GM23338 (cell line): Measurements from ENCODE around the gene KBTBD12. TPM values are rescaled to one million over a fixed set of nuclear protein-coding genes. Genes with fewer than 3 reads are reported as not detected.

ENCODE experiments used
- ATAC-seq: fragments of 200-7000 bp; cut with Tn5 transposase; 3 replicates; pipeline ENCODE4 v1.9.1; 2020
- DNase-seq: peaks from one replicate; pipeline ENCODE4 v3.0.0-alpha.2; 2015; ENCODE audit warnings: low spot score
- H2AFZ ChIP-seq: fragments of 200-600 bp; sonication (generic); 2 replicates; pipeline ENCODE4 v1.8.0; 2016; ENCODE audit warnings: antibody characterized with exemption, mild to moderate bottlenecking, moderate library complexity
- H3F3A ChIP-seq: fragments of 200-600 bp; sonication (generic); replicated peaks from 2 replicates; pipeline ENCODE4 v1.8.0; 2017; ENCODE audit warnings: antibody characterized with exemption, mixed run types, low read depth
- H3K27ac ChIP-seq: fragments of 200-600 bp; sonication (generic); 2 replicates; pipeline ENCODE4 v1.6.1; 2016; ENCODE audit warnings: low read depth
- H3K27me3 ChIP-seq: fragments of 200-600 bp; sonication (generic); 2 replicates; pipeline ENCODE4 v1.8.0; 2016; ENCODE audit warnings: mild to moderate bottlenecking, mixed run types, moderate library complexity; ENCODE audit not compliant: insufficient read depth
- H3K36me3 ChIP-seq: fragments of 200-600 bp; sonication (generic); 2 replicates; pipeline ENCODE4 v1.8.0; 2016; ENCODE audit warnings: mild to moderate bottlenecking; ENCODE audit not compliant: insufficient read depth
- H3K4me1 ChIP-seq: fragments of 200-600 bp; sonication (generic); 2 replicates; pipeline ENCODE4 v1.8.0; 2016; ENCODE audit warnings: mild to moderate bottlenecking, moderate library complexity; ENCODE audit not compliant: insufficient read depth
- H3K4me2 ChIP-seq: fragments of 200-600 bp; sonication (generic); 2 replicates; pipeline ENCODE4 v1.7.1; 2017; ENCODE audit warnings: mixed run types
- H3K4me3 ChIP-seq: fragments of 200-600 bp; sonication (generic); 2 replicates; pipeline ENCODE4 v1.6.1; 2016; ENCODE audit warnings: mixed run types
- H3K79me2 ChIP-seq: fragments of 200-600 bp; sonication (generic); replicated peaks from 2 replicates; pipeline ENCODE4 v1.8.0; 2017; ENCODE audit warnings: mild to moderate bottlenecking; ENCODE audit not compliant: insufficient read depth
- H3K9me2 ChIP-seq: fragments of 200-600 bp; sonication (generic); 2 replicates; pipeline ENCODE4 v1.8.0; 2017; ENCODE audit not compliant: insufficient read depth
- H4K20me1 ChIP-seq: fragments of 200-600 bp; sonication (generic); replicated peaks from 2 replicates; pipeline ENCODE4 v1.8.0; 2017; ENCODE audit warnings: mild to moderate bottlenecking; ENCODE audit not compliant: insufficient read depth
- H3K27ac Mint-ChIP-seq: 2 replicates; pipeline ENCODE4 v1.8.0; 2020; ENCODE audit warnings: inconsistent platforms, mild to moderate bottlenecking, moderate library complexity, mixed read lengths
- H3K27me3 Mint-ChIP-seq: 3 replicates; pipeline ENCODE4 v1.8.0; 2022; ENCODE audit warnings: low read depth, mild to moderate bottlenecking, moderate library complexity, mixed read lengths, inconsistent platforms; ENCODE audit not compliant: insufficient read depth, poor library complexity
- H3K36me3 Mint-ChIP-seq: 3 replicates; pipeline ENCODE4 v1.8.0; 2021; ENCODE audit warnings: low read depth, mild to moderate bottlenecking, inconsistent platforms, moderate library complexity, mixed read lengths
- H3K4me1 Mint-ChIP-seq: 3 replicates; pipeline ENCODE4 v1.8.0; 2020; ENCODE audit warnings: mild to moderate bottlenecking, inconsistent platforms, mixed read lengths
- H3K4me3 Mint-ChIP-seq: 3 replicates; pipeline ENCODE4 v1.8.0; 2021; ENCODE audit warnings: moderate library complexity, mild to moderate bottlenecking, inconsistent platforms, mixed read lengths
- H3K9me3 Mint-ChIP-seq: 3 replicates; pipeline ENCODE4 v1.8.0; 2020; ENCODE audit warnings: moderate library complexity, mild to moderate bottlenecking, inconsistent platforms, mixed read lengths
- EZH2phosphoT487 ChIP-seq: fragments of 200-600 bp; sonication (generic); IDR thresholded peaks from one replicate; pipeline ENCODE4 v1.8.1; 2018; ENCODE audit warnings: antibody characterized with exemption; ENCODE audit not compliant: unreplicated experiment
- POLR2AphosphoS5 ChIP-seq: IDR thresholded peaks from 2 replicates; pipeline ENCODE4 v1.6.1; 2016; ENCODE audit warnings: antibody characterized with exemption, low read depth
- ZNF331 ChIP-seq: fragments of 250-450 bp; sonication (Bioruptor Pico); IDR thresholded peaks from 2 replicates; pipeline ENCODE4 v1.5.0; 2020; ENCODE audit warnings: low read depth, mild to moderate bottlenecking, moderate library complexity
- long read RNA-seq: library from polyadenylated mRNA; unstranded; transcript quantifications from one replicate; pipeline ENCODE4 v2.0.0, GENCODE V29; 2020; ENCODE audit not compliant: unreplicated experiment
- polyA plus RNA-seq: library from polyadenylated mRNA; unstranded; fragments of >200 nt; fragmentation: Nextera tagmentation; extraction: Ambion mirVana; gene quantifications from 2 replicates; pipeline ENCODE4 v1.2.1, GENCODE V29; 2016
- total RNA-seq: library from RNA; depleted of rRNA; stranded (reverse); fragments of >200 nt; shearing (Covaris generic); gene quantifications from 2 replicates; pipeline ENCODE4 v1.2.3, GENCODE V29; 2014; rRNA removed
- TF ChIP-seq, protein P1 (sequence below): IDR thresholded peaks from one replicate; pipeline ENCODE4 v1.6.1; 2018; ENCODE audit warnings: antibody characterized with exemption; ENCODE audit not compliant: unreplicated experiment
- TF ChIP-seq, protein P2 (sequence below), 2 experiments: fragments of 200-600 bp in 1 of 2; sonication (generic) in 1 of 2; conservative IDR thresholded peaks; 2 replicates each; pipeline versions ENCODE4 v1.5.1 to v1.6.1; 2016 to 2017; ENCODE audit warnings: antibody characterized with exemption in 2 of 2, low read depth in 2 of 2, mild to moderate bottlenecking in 2 of 2, moderate library complexity in 1 of 2
- TF ChIP-seq, protein P3 (sequence below): IDR thresholded peaks from 2 replicates; pipeline ENCODE4 v1.6.1; 2016; ENCODE audit warnings: antibody characterized with exemption

KBTBD12 gene, protein sequence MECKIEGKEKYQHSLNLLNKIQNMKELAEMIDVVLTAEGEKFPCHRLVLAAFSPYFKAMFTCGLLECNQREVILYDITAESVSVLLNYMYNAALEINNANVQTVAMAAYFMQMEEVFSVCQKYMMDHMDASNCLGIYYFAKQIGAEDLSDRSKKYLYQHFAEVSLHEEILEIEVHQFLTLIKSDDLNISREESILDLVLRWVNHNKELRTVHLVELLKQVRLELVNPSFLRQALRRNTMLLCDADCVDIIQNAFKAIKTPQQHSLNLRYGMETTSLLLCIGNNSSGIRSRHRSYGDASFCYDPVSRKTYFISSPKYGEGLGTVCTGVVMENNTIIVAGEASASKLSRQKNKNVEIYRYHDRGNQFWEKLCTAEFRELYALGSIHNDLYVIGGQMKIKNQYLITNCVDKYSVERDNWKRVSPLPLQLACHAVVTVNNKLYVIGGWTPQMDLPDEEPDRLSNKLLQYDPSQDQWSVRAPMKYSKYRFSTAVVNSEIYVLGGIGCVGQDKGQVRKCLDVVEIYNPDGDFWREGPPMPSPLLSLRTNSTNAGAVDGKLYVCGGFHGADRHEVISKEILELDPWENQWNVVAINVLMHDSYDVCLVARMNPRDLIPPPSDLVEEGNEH
- total RNA-seq, result 0.23 and 0.69 TPM in 2 replicates
- 0.53 and 0.73 TPM in 2 replicates for polyA plus RNA-seq
- long read RNA-seq, result 0 reads

DNA sequence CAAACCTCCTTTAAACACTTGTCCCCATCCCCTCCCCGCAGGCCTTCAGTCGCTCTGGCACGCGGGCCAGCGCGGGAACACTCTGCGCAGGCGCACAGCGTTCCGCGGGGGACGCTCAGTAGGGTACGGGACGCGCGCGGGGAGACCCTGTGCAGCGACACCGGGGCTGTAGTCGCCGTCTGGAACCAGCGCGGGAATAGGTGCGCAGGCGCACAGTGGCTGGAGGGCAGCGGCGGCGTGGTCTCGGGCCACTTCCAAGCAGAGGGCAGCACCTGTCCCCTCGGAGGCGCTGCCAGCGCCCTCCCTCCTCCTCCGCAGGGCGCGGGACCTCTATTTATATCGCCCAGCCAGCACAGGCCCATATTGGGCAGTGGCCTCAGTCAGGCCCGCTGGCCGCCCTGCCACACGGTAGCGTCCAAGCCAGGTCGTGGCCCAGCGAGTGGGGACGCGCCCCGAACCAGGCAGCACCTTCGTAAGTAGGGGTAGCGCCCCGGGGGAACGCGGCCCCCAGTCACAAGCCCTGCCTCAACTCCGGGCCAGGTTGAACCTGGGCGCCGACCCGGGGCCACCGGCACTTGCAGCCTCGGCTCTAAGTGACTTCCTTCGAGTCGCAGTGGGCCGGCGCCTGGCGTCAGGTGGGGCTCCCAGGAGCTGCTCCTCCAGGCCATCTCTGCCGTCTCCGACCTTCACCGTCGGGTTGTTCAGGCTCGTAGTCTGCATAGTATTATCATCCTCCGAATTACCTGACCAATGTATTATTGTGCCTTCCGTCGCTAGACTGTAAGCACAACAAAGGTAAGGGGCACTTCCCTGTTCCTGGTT is at the start of gene KBTBD12:
KBTBD12 (plus strand) TSS at position 118 of the 822 bp plus-strand sequence. CDS start 7,830 bp downstream, outside the sequence.
- Mint-ChIP-seq H3K4me1 (peaks cover 3% of the 10 kb centered on the region; the same call in 2 of the 3 replicates), H3K36me3 (peaks cover 11% of the 10 kb centered on the region), H3K27ac (no peak within 1 kb of the TSS), H3K9me3 (peaks cover 20% of the 10 kb centered on the region), H3K4me3 (peak within 1 kb of the TSS; percentile 65), H3K27me3 (peaks cover 44% of the 10 kb centered on the region)
- peak within 1 kb of the TSS; percentile 84 for H3K4me2 ChIP-seq
- H3K9me2 ChIP-seq, result peaks cover 5% of the 10 kb centered on the region; the same call in 1 of the 2 replicates
- DNase-seq, result peak; percentile 66
- H3K79me2 ChIP-seq, result no peaks in the 10 kb centered on the region
- H3K27ac ChIP-seq, result no peak within 1 kb of the TSS
- H4K20me1 ChIP-seq, result no peaks in the 10 kb centered on the region
- peak within 1 kb of the TSS; percentile 99 for H2AFZ ChIP-seq
- H3F3A ChIP-seq, result no peaks in the 10 kb centered on the region
- peak; percentile 88 for ATAC-seq
- no peaks in the 10 kb centered on the region for H3K4me1 ChIP-seq
- H3K4me3 ChIP-seq, result peak within 1 kb of the TSS; percentile 57
- H3K36me3 ChIP-seq, result peaks cover 6% of the 10 kb centered on the region; the same call in 1 of the 2 replicates
- no peak; the same call in 1 of the 2 replicates for TF ChIP-seq POLR2AphosphoS5
- TF ChIP-seq, protein P1, sequence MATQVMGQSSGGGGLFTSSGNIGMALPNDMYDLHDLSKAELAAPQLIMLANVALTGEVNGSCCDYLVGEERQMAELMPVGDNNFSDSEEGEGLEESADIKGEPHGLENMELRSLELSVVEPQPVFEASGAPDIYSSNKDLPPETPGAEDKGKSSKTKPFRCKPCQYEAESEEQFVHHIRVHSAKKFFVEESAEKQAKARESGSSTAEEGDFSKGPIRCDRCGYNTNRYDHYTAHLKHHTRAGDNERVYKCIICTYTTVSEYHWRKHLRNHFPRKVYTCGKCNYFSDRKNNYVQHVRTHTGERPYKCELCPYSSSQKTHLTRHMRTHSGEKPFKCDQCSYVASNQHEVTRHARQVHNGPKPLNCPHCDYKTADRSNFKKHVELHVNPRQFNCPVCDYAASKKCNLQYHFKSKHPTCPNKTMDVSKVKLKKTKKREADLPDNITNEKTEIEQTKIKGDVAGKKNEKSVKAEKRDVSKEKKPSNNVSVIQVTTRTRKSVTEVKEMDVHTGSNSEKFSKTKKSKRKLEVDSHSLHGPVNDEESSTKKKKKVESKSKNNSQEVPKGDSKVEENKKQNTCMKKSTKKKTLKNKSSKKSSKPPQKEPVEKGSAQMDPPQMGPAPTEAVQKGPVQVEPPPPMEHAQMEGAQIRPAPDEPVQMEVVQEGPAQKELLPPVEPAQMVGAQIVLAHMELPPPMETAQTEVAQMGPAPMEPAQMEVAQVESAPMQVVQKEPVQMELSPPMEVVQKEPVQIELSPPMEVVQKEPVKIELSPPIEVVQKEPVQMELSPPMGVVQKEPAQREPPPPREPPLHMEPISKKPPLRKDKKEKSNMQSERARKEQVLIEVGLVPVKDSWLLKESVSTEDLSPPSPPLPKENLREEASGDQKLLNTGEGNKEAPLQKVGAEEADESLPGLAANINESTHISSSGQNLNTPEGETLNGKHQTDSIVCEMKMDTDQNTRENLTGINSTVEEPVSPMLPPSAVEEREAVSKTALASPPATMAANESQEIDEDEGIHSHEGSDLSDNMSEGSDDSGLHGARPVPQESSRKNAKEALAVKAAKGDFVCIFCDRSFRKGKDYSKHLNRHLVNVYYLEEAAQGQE, result no peak
- no peak for TF ChIP-seq EZH2phosphoT487
- TF ChIP-seq, protein P2, sequence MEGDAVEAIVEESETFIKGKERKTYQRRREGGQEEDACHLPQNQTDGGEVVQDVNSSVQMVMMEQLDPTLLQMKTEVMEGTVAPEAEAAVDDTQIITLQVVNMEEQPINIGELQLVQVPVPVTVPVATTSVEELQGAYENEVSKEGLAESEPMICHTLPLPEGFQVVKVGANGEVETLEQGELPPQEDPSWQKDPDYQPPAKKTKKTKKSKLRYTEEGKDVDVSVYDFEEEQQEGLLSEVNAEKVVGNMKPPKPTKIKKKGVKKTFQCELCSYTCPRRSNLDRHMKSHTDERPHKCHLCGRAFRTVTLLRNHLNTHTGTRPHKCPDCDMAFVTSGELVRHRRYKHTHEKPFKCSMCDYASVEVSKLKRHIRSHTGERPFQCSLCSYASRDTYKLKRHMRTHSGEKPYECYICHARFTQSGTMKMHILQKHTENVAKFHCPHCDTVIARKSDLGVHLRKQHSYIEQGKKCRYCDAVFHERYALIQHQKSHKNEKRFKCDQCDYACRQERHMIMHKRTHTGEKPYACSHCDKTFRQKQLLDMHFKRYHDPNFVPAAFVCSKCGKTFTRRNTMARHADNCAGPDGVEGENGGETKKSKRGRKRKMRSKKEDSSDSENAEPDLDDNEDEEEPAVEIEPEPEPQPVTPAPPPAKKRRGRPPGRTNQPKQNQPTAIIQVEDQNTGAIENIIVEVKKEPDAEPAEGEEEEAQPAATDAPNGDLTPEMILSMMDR (conservative IDR thresholded peaks at IDR 0.05; ENCODE audit: low read depth in 2 of 2), result no peak; a peak in 1 of 4 replicates
- TF ChIP-seq ZNF331 (CRISPR knock-in tag), result no peak
- TF ChIP-seq, protein P3, sequence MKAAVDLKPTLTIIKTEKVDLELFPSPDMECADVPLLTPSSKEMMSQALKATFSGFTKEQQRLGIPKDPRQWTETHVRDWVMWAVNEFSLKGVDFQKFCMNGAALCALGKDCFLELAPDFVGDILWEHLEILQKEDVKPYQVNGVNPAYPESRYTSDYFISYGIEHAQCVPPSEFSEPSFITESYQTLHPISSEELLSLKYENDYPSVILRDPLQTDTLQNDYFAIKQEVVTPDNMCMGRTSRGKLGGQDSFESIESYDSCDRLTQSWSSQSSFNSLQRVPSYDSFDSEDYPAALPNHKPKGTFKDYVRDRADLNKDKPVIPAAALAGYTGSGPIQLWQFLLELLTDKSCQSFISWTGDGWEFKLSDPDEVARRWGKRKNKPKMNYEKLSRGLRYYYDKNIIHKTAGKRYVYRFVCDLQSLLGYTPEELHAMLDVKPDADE, result no peak
- H3K27me3 ChIP-seq, result peaks cover 58% of the 10 kb centered on the region
